ENCODE measurements around the gene RTTN.

- TF ChIP-seq PATZ1 (CRISPR knock-in tag; IDR thresholded peaks at IDR 0.05; ENCODE audit: borderline replicate concordance) = no peak
- no peak for TF ChIP-seq ARNTL (CRISPR knock-in tag; IDR thresholded peaks at IDR 0.05; ENCODE audit: borderline replicate concordance, low read depth)
- TF ChIP-seq PPARA (CRISPR knock-in tag; IDR thresholded peaks at IDR 0.05; ENCODE audit: borderline replicate concordance) = no peak
- TF ChIP-seq GLIS3 (CRISPR knock-in tag; IDR thresholded peaks at IDR 0.05) = no peak
- no peak for TF ChIP-seq ISL1 (CRISPR knock-in tag; IDR thresholded peaks at IDR 0.05)
These were observed 132.8 kb downstream of the RTTN start for GRCh38 chr18:70072678-70073077.
